ENCODE data around the gene HLA-DMB. TPM values are rescaled to one million over a fixed set of nuclear protein-coding genes. Genes with fewer than 3 reads are reported as not detected.

The HLA-DMB gene
- total and polyA plus RNA-seq, 10 of the 15 experiments (the other 5 are each of a cell fraction or from before 2014, with no cell fraction given), result 114 to 173 (median 150) TPM

- TF ChIP-seq MAX (IDR thresholded peaks at IDR 0.05; ENCODE audit: low read depth, low read length), result no peak
- TF ChIP-seq TCF7 (IDR thresholded peaks at IDR 0.05; ENCODE audit: borderline replicate concordance), result no peak
- no peak for TF ChIP-seq CHD4 (IDR thresholded peaks at IDR 0.05)
- no peak for TF ChIP-seq BCLAF1 (IDR thresholded peaks at IDR 0.05)
- no peak; the same call in 1 of the 2 replicates for TF ChIP-seq GATAD2B (conservative IDR thresholded peaks at IDR 0.05; ENCODE audit: low read depth)
- no peak; the same call in 1 of the 2 replicates for TF ChIP-seq USF2 (IDR thresholded peaks at IDR 0.05; ENCODE audit: borderline replicate concordance, low read depth, low read length)
- no peak for TF ChIP-seq NBN (IDR thresholded peaks at IDR 0.05)
- TF ChIP-seq BCL11A (IDR thresholded peaks at IDR 0.05; ENCODE audit: low read depth, low read length), result 0 out of 2 replicates have a peak, but pooled peaks have one; percentile 31
- TF ChIP-seq PML (IDR thresholded peaks at IDR 0.05; ENCODE audit: low read length), result no peak
- no peak for TF ChIP-seq FOXK2 (IDR thresholded peaks at IDR 0.05)
- no peak for TF ChIP-seq E4F1 (IDR thresholded peaks at IDR 0.05; ENCODE audit: borderline replicate concordance, partially characterized antibody)
- no peak for TF ChIP-seq IRF4 (IDR thresholded peaks at IDR 0.05; ENCODE audit: low read depth, low read length)
- no peak for TF ChIP-seq HSF1 (IDR thresholded peaks at IDR 0.05; ENCODE audit: low read depth, low read length)
- no peak for TF ChIP-seq KLF5 (IDR thresholded peaks at IDR 0.05; ENCODE audit: partially characterized antibody)
- TF ChIP-seq E2F8 (IDR thresholded peaks at IDR 0.05; ENCODE audit: low read depth, partially characterized antibody), result no peak
- TF ChIP-seq ZNF274 (IDR thresholded peaks at IDR 0.05; ENCODE audit: insufficient read depth, insufficient read length), result no peak
- no peak for TF ChIP-seq E2F4 (IDR thresholded peaks at IDR 0.05; ENCODE audit: low read depth, low read length)
Measured at GRCh38 chr6:32972353-32973143, 31.7 kb upstream of the HLA-DMB start (continued).

All from GM12878 (cell line).